Measurements from ENCODE around the gene RIGI.
A peak's percentile ranks its signal among the peaks of the same experiment; 100 is the strongest.
"Not testable (repeated sequence)": the region's sequence is repeated elsewhere in the genome, so short reads cannot be mapped to it uniquely, and the experiment has no call there.

Gene RIGI

GRCh38 chr9:32526041-32526706 is at the start of gene RIGI:
Gene RIGI, minus strand, starts transcription at chr9:32526196. Its CDS starts 30 bp downstream, at chr9:32526166.
- DNase-seq: peak; percentile 67

- DNase-seq: no peak
Measured at GRCh38 chr9:32574858-32575257, 48.9 kb upstream of the RIGI start.

GRCh38 chr9:32573821-32574220 is 47.8 kb upstream of the RIGI start:
- DNase-seq: no peak

GRCh38 chr9:32572900-32573523 is 47.0 kb upstream of the RIGI start, which contains the start of gene NDUFB6:
Gene NDUFB6, minus strand, starts transcription at chr9:32573159. Its CDS starts 99 bp downstream, at chr9:32573060.
- peak; percentile 37 for DNase-seq

- DNase-seq: no peak
Measured at GRCh38 chr9:32571969-32572899, 46.2 kb upstream of the RIGI start.

GRCh38 chr9:32570262-32570661 is 44.3 kb upstream of the RIGI start:
- DNase-seq: no peak

- no peak for DNase-seq
Measured at GRCh38 chr9:32566770-32567169, 40.8 kb upstream of the RIGI start.

GRCh38 chr9:32565967-32566366 is 40.0 kb upstream of the RIGI start:
- DNase-seq: no peak

GRCh38 chr9:32558408-32558934 is 32.5 kb upstream of the RIGI start:
- no peak for DNase-seq

- no peak for DNase-seq
Measured at GRCh38 chr9:32554591-32554990, 28.6 kb upstream of the RIGI start.

- no peak for DNase-seq
Measured at GRCh38 chr9:32554107-32554506, 28.1 kb upstream of the RIGI start.

GRCh38 chr9:32552172-32552872 is 26.3 kb upstream of the RIGI start, which contains the start of the genes SMIM27 and TOPORS:
Gene SMIM27, plus strand, starts transcription at chr9:32552327. Its CDS starts 108 bp downstream, at chr9:32552435.
Gene TOPORS, minus strand, starts transcription at chr9:32552586. Its CDS starts 150 bp downstream, at chr9:32552436.
- DNase-seq: peak; percentile 52

GRCh38 chr9:32551276-32552051 is 25.5 kb upstream of the RIGI start:
- DNase-seq: no peak

GRCh38 chr9:32550562-32551275 is 24.7 kb upstream of the RIGI start:
- peak; percentile 53 for DNase-seq

- no peak for DNase-seq
Measured at GRCh38 chr9:32550150-32550561, 24.2 kb upstream of the RIGI start.

GRCh38 chr9:32548213-32548612 is 22.2 kb upstream of the RIGI start:
- DNase-seq: not testable (repeated sequence)

- no peak for DNase-seq
Measured at GRCh38 chr9:32545884-32546283, 19.9 kb upstream of the RIGI start.

- no peak for DNase-seq
Measured at GRCh38 chr9:32543047-32543446, 17.1 kb upstream of the RIGI start.

- no peak for DNase-seq
Measured at GRCh38 chr9:32533816-32534215, 7.8 kb upstream of the RIGI start.

- DNase-seq: no peak
Measured at GRCh38 chr9:32533336-32533735, 7.3 kb upstream of the RIGI start.

GRCh38 chr9:32526707-32527048 is 682 bp upstream of the RIGI start:
- DNase-seq: no peak

Data from NCI-H1417 treated with DMSO at 0.1 percent for 48 hours (cell line).